ENCODE data around the gene TTYH2.
A peak's percentile ranks its signal among the peaks of the same experiment; 100 is the strongest.

The TTYH2 gene

GRCh38 chr17:74197801-74198200 lies 15.6 kb upstream of the TTYH2 start:
- H3K27me3 ChIP-seq (replicated peaks) = peaks cover 40% of the 10 kb centered on the region
- in situ Hi-C loops (cut with HindIII; ENCODE audit: low pct_ligation_motif_present, low sequenced_read_pairs) = no loop called here

GRCh38 chr17:74198694-74199093 lies 14.7 kb upstream of the TTYH2 start:
- Histone ChIP-seq H3K36me3 (replicated peaks) (no peaks in the 10 kb centered on the region), H3K27me3 (replicated peaks) (peaks cover 40% of the 10 kb centered on the region), H3K4me3 (ENCODE audit: low read depth, low read length) (no peak overlapping the region), H3K27ac (no peak overlapping the region)
- in situ Hi-C loops (cut with HindIII; ENCODE audit: low pct_ligation_motif_present, low sequenced_read_pairs) = no loop called here
- no peak for TF ChIP-seq CTCF (IDR thresholded peaks at IDR 0.05; ENCODE audit: low read depth, low read length, missing control alignments)
- no peak for DNase-seq

More at GRCh38 chr17:74197801-74198200, 15.6 kb upstream of the TTYH2 start:
- Histone ChIP-seq H3K27ac (no peak overlapping the region), H3K36me3 (replicated peaks) (no peaks in the 10 kb centered on the region), H3K4me3 (ENCODE audit: low read depth, low read length) (no peak overlapping the region)
- TF ChIP-seq CTCF (IDR thresholded peaks at IDR 0.05; ENCODE audit: low read depth, low read length, missing control alignments) = no peak
- DNase-seq = no peak

GRCh38 chr17:74199306-74200092 lies 13.9 kb upstream of the TTYH2 start:
- Histone ChIP-seq H3K36me3 (replicated peaks) (peaks cover 8% of the 10 kb centered on the region), H3K4me3 (ENCODE audit: low read depth, low read length) (no peak overlapping the region), H3K27me3 (replicated peaks) (peaks cover 40% of the 10 kb centered on the region), H3K27ac (no peak overlapping the region)
- DNase-seq = peak; percentile 51
- peak; percentile 98 for TF ChIP-seq CTCF (IDR thresholded peaks at IDR 0.05; ENCODE audit: low read depth, low read length, missing control alignments)
- in situ Hi-C loops (cut with HindIII; ENCODE audit: low pct_ligation_motif_present, low sequenced_read_pairs) = no loop called here

- Histone ChIP-seq H3K36me3 (replicated peaks) (peaks cover 14% of the 10 kb centered on the region), H3K27me3 (replicated peaks) (peaks cover 37% of the 10 kb centered on the region), H3K27ac (no peak overlapping the region), H3K4me3 (ENCODE audit: low read depth, low read length) (no peak overlapping the region)
- no peak for DNase-seq
- no peak for TF ChIP-seq CTCF (IDR thresholded peaks at IDR 0.05; ENCODE audit: low read depth, low read length, missing control alignments)
- in situ Hi-C loops (cut with HindIII; ENCODE audit: low pct_ligation_motif_present, low sequenced_read_pairs) = no loop called here
Measured at GRCh38 chr17:74200112-74200511, 13.3 kb upstream of the TTYH2 start.

- no peak for TF ChIP-seq CTCF (IDR thresholded peaks at IDR 0.05; ENCODE audit: low read depth, low read length, missing control alignments)
- in situ Hi-C loops (cut with HindIII; ENCODE audit: low pct_ligation_motif_present, low sequenced_read_pairs) = no loop called here
- no peak for DNase-seq
- Histone ChIP-seq H3K27ac (no peak overlapping the region), H3K27me3 (replicated peaks) (peaks cover 27% of the 10 kb centered on the region), H3K4me3 (ENCODE audit: low read depth, low read length) (no peak overlapping the region), H3K36me3 (replicated peaks) (peaks cover 25% of the 10 kb centered on the region)
Measured at GRCh38 chr17:74201250-74201649, 12.1 kb upstream of the TTYH2 start.

- H3K36me3 ChIP-seq (replicated peaks) = peaks cover 29% of the 10 kb centered on the region
- no peak overlapping the region for H3K4me3 ChIP-seq (ENCODE audit: low read depth, low read length)
- peaks cover 20% of the 10 kb centered on the region for H3K27me3 ChIP-seq (replicated peaks)
- DNase-seq = no peak
- no peak overlapping the region for H3K27ac ChIP-seq
- in situ Hi-C loops (cut with HindIII; ENCODE audit: low pct_ligation_motif_present, low sequenced_read_pairs) = no loop called here
- no peak for TF ChIP-seq CTCF (IDR thresholded peaks at IDR 0.05; ENCODE audit: low read depth, low read length, missing control alignments)
Measured at GRCh38 chr17:74201948-74202347, 11.4 kb upstream of the TTYH2 start.
